ENCODE measurements around the gene MTRFR.

Gene MTRFR

GRCh38 chr12:123278101-123278627 lies 44.9 kb downstream of the MTRFR start:
- H3K27me3 ChIP-seq (replicated peaks; ENCODE audit: control insufficient read depth, insufficient read depth, low read length), result no peaks in the 10 kb centered on the region
- H3K9me3 ChIP-seq (ENCODE audit: control insufficient read depth, low read length), result no peaks in the 10 kb centered on the region
- H3K9ac ChIP-seq (ENCODE audit: low read length), result no peak overlapping the region
- H3K4me1 ChIP-seq (ENCODE audit: control insufficient read depth, insufficient read depth, low read length), result no peaks in the 10 kb centered on the region
- DNase-seq (ENCODE audit: low read depth), result no peak
- H3K4me3 ChIP-seq (ENCODE audit: low read length), result no peak overlapping the region
- H3K36me3 ChIP-seq (ENCODE audit: control insufficient read depth, insufficient read depth, low read length, severe bottlenecking), result no peaks in the 10 kb centered on the region

GRCh38 chr12:123280971-123281370 lies 47.7 kb downstream of the MTRFR start:
- Histone ChIP-seq H3K4me1 (ENCODE audit: control insufficient read depth, insufficient read depth, low read length) (no peaks in the 10 kb centered on the region), H3K9ac (ENCODE audit: low read length) (no peak overlapping the region), H3K27me3 (replicated peaks; ENCODE audit: control insufficient read depth, insufficient read depth, low read length) (no peaks in the 10 kb centered on the region), H3K9me3 (ENCODE audit: control insufficient read depth, low read length) (no peaks in the 10 kb centered on the region), H3K4me3 (ENCODE audit: low read length) (no peak overlapping the region), H3K36me3 (ENCODE audit: control insufficient read depth, insufficient read depth, low read length, severe bottlenecking) (no peaks in the 10 kb centered on the region)
- DNase-seq (ENCODE audit: low read depth), result no peak

- no peaks in the 10 kb centered on the region for H3K9me3 ChIP-seq (ENCODE audit: control insufficient read depth, low read length)
- DNase-seq (ENCODE audit: low read depth), result no peak
- H3K27me3 ChIP-seq (replicated peaks; ENCODE audit: control insufficient read depth, insufficient read depth, low read length), result no peaks in the 10 kb centered on the region
- H3K9ac ChIP-seq (ENCODE audit: low read length), result no peak overlapping the region
- no peaks in the 10 kb centered on the region for H3K36me3 ChIP-seq (ENCODE audit: control insufficient read depth, insufficient read depth, low read length, severe bottlenecking)
- no peaks in the 10 kb centered on the region for H3K4me1 ChIP-seq (ENCODE audit: control insufficient read depth, insufficient read depth, low read length)
- no peak overlapping the region for H3K4me3 ChIP-seq (ENCODE audit: low read length)
Observed at GRCh38 chr12:123282111-123282510, 48.9 kb downstream of the MTRFR start.

GRCh38 chr12:123283461-123283860 lies 50.2 kb downstream of the MTRFR start:
- H3K4me3 ChIP-seq (ENCODE audit: low read length), result no peak overlapping the region
- H3K9ac ChIP-seq (ENCODE audit: low read length), result no peak overlapping the region
- no peaks in the 10 kb centered on the region for H3K36me3 ChIP-seq (ENCODE audit: control insufficient read depth, insufficient read depth, low read length, severe bottlenecking)

GRCh38 chr12:123284669-123285068 lies 51.4 kb downstream of the MTRFR start:
- no peak overlapping the region for H3K9ac ChIP-seq (ENCODE audit: low read length)
- H3K4me1 ChIP-seq (ENCODE audit: control insufficient read depth, insufficient read depth, low read length), result no peaks in the 10 kb centered on the region
- peaks cover 8% of the 10 kb centered on the region for H3K36me3 ChIP-seq (ENCODE audit: control insufficient read depth, insufficient read depth, low read length, severe bottlenecking)
- H3K4me3 ChIP-seq (ENCODE audit: low read length), result no peak overlapping the region
- H3K9me3 ChIP-seq (ENCODE audit: control insufficient read depth, low read length), result no peaks in the 10 kb centered on the region
- H3K27me3 ChIP-seq (replicated peaks; ENCODE audit: control insufficient read depth, insufficient read depth, low read length), result no peaks in the 10 kb centered on the region
- no peak for DNase-seq (ENCODE audit: low read depth)

More at GRCh38 chr12:123283461-123283860, 50.2 kb downstream of the MTRFR start:
- no peaks in the 10 kb centered on the region for H3K9me3 ChIP-seq (ENCODE audit: control insufficient read depth, low read length)
- H3K4me1 ChIP-seq (ENCODE audit: control insufficient read depth, insufficient read depth, low read length), result no peaks in the 10 kb centered on the region
- no peak for DNase-seq (ENCODE audit: low read depth)
- H3K27me3 ChIP-seq (replicated peaks; ENCODE audit: control insufficient read depth, insufficient read depth, low read length), result no peaks in the 10 kb centered on the region

GRCh38 chr12:123286652-123287373 lies 53.6 kb downstream of the MTRFR start:
- DNase-seq (ENCODE audit: low read depth), result no peak
- no peaks in the 10 kb centered on the region for H3K4me1 ChIP-seq (ENCODE audit: control insufficient read depth, insufficient read depth, low read length)
- no peaks in the 10 kb centered on the region for H3K27me3 ChIP-seq (replicated peaks; ENCODE audit: control insufficient read depth, insufficient read depth, low read length)
- H3K9ac ChIP-seq (ENCODE audit: low read length), result no peak overlapping the region
- no peaks in the 10 kb centered on the region for H3K9me3 ChIP-seq (ENCODE audit: control insufficient read depth, low read length)
- H3K4me3 ChIP-seq (ENCODE audit: low read length), result no peak overlapping the region
- peaks cover 20% of the 10 kb centered on the region for H3K36me3 ChIP-seq (ENCODE audit: control insufficient read depth, insufficient read depth, low read length, severe bottlenecking)

- H3K9ac ChIP-seq (ENCODE audit: low read length), result no peak overlapping the region
- no peaks in the 10 kb centered on the region for H3K27me3 ChIP-seq (replicated peaks; ENCODE audit: control insufficient read depth, insufficient read depth, low read length)
- H3K9me3 ChIP-seq (ENCODE audit: control insufficient read depth, low read length), result no peaks in the 10 kb centered on the region
- H3K36me3 ChIP-seq (ENCODE audit: control insufficient read depth, insufficient read depth, low read length, severe bottlenecking), result peaks cover 40% of the 10 kb centered on the region
- no peak overlapping the region for H3K4me3 ChIP-seq (ENCODE audit: low read length)
- H3K4me1 ChIP-seq (ENCODE audit: control insufficient read depth, insufficient read depth, low read length), result no peaks in the 10 kb centered on the region
- no peak for DNase-seq (ENCODE audit: low read depth)
Observed at GRCh38 chr12:123288751-123289346, 55.6 kb downstream of the MTRFR start.

- no peak for DNase-seq (ENCODE audit: low read depth)
- H3K9me3 ChIP-seq (ENCODE audit: control insufficient read depth, low read length), result no peaks in the 10 kb centered on the region
- H3K27me3 ChIP-seq (replicated peaks; ENCODE audit: control insufficient read depth, insufficient read depth, low read length), result no peaks in the 10 kb centered on the region
- H3K9ac ChIP-seq (ENCODE audit: low read length), result no peak overlapping the region
- no peaks in the 10 kb centered on the region for H3K4me1 ChIP-seq (ENCODE audit: control insufficient read depth, insufficient read depth, low read length)
- H3K36me3 ChIP-seq (ENCODE audit: control insufficient read depth, insufficient read depth, low read length, severe bottlenecking), result peaks cover 51% of the 10 kb centered on the region
- H3K4me3 ChIP-seq (ENCODE audit: low read length), result no peak overlapping the region
Observed at GRCh38 chr12:123289911-123290310, 56.7 kb downstream of the MTRFR start.

GRCh38 chr12:123293178-123293760 lies 60.0 kb downstream of the MTRFR start:
- no peaks in the 10 kb centered on the region for H3K27me3 ChIP-seq (replicated peaks; ENCODE audit: control insufficient read depth, insufficient read depth, low read length)
- no peak overlapping the region for H3K4me3 ChIP-seq (ENCODE audit: low read length)
- no peaks in the 10 kb centered on the region for H3K4me1 ChIP-seq (ENCODE audit: control insufficient read depth, insufficient read depth, low read length)
- peaks cover 80% of the 10 kb centered on the region for H3K36me3 ChIP-seq (ENCODE audit: control insufficient read depth, insufficient read depth, low read length, severe bottlenecking)
- DNase-seq (ENCODE audit: low read depth), result no peak
- no peaks in the 10 kb centered on the region for H3K9me3 ChIP-seq (ENCODE audit: control insufficient read depth, low read length)
- H3K9ac ChIP-seq (ENCODE audit: low read length), result no peak overlapping the region

- H3K9ac ChIP-seq (ENCODE audit: low read length), result no peak overlapping the region
- H3K36me3 ChIP-seq (ENCODE audit: control insufficient read depth, insufficient read depth, low read length, severe bottlenecking), result peaks cover 85% of the 10 kb centered on the region
- no peak for DNase-seq (ENCODE audit: low read depth)
- H3K4me3 ChIP-seq (ENCODE audit: low read length), result no peak overlapping the region
- no peaks in the 10 kb centered on the region for H3K27me3 ChIP-seq (replicated peaks; ENCODE audit: control insufficient read depth, insufficient read depth, low read length)
- H3K4me1 ChIP-seq (ENCODE audit: control insufficient read depth, insufficient read depth, low read length), result no peaks in the 10 kb centered on the region
- no peaks in the 10 kb centered on the region for H3K9me3 ChIP-seq (ENCODE audit: control insufficient read depth, low read length)
Observed at GRCh38 chr12:123305136-123305535, 71.9 kb downstream of the MTRFR start.

- H3K4me1 ChIP-seq (ENCODE audit: control insufficient read depth, insufficient read depth, low read length), result no peaks in the 10 kb centered on the region
- H3K36me3 ChIP-seq (ENCODE audit: control insufficient read depth, insufficient read depth, low read length, severe bottlenecking), result peaks cover 91% of the 10 kb centered on the region
- H3K27me3 ChIP-seq (replicated peaks; ENCODE audit: control insufficient read depth, insufficient read depth, low read length), result no peaks in the 10 kb centered on the region
- no peak for DNase-seq (ENCODE audit: low read depth)
- H3K4me3 ChIP-seq (ENCODE audit: low read length), result no peak overlapping the region
- H3K9me3 ChIP-seq (ENCODE audit: control insufficient read depth, low read length), result no peaks in the 10 kb centered on the region
- no peak overlapping the region for H3K9ac ChIP-seq (ENCODE audit: low read length)
Observed at GRCh38 chr12:123306200-123306599, 73.0 kb downstream of the MTRFR start.
